IMR-90 (cell line): Measurements from ENCODE around the gene ZNF708.

Source experiments
- CTCF ChIP-seq: conservative IDR thresholded peaks from 2 replicates; pipeline ENCODE4 v1.5.1; 2012; ENCODE audit warnings: mild to moderate bottlenecking, low read depth, low read length, improper control_type of control experiment
- MAZ ChIP-seq: IDR thresholded peaks from 2 replicates; pipeline ENCODE4 v1.6.1; 2012; ENCODE audit warnings: low read depth, mild to moderate bottlenecking, low read length, improper control_type of control experiment, moderate library complexity, borderline replicate concordance
- POLR2A ChIP-seq: IDR thresholded peaks from 2 replicates; pipeline ENCODE4 v1.6.1; 2012; ENCODE audit warnings: mild to moderate bottlenecking, low read depth, low read length
- USF2 ChIP-seq: fragments of 150-350 bp; IDR thresholded peaks from 2 replicates; pipeline ENCODE4 v1.6.1; 2017; ENCODE audit warnings: mild to moderate bottlenecking, antibody characterized with exemption, low read length, low read depth

GRCh38 chr19:21321996-21322395, 7.2 kb downstream of the ZNF708 start:
- TF ChIP-seq POLR2A: no peak
- TF ChIP-seq MAZ: no peak
- TF ChIP-seq CTCF: no peak
- no peak for TF ChIP-seq USF2
